HUES6 (cell line): ENCODE measurements around the gene LRTM2.

Source experiments
- H3K27ac ChIP-seq: 2 replicates; pipeline ENCODE4 v1.7.0; 2013; ENCODE audit warnings: low read depth, mild to moderate bottlenecking, low read length, inconsistent platforms
- H3K27me3 ChIP-seq: 2 replicates; pipeline ENCODE4 v1.6.1; 2013; ENCODE audit warnings: low read length; ENCODE audit not compliant: control insufficient read depth, insufficient read depth
- H3K36me3 ChIP-seq: 2 replicates; pipeline ENCODE4 v1.6.1; 2013; ENCODE audit warnings: low read length; ENCODE audit not compliant: control insufficient read depth, insufficient read depth
- H3K4me1 ChIP-seq: 2 replicates; pipeline ENCODE4 v1.6.1; 2013; ENCODE audit warnings: low read length; ENCODE audit not compliant: control insufficient read depth, insufficient read depth
- H3K4me3 ChIP-seq: 2 replicates; pipeline ENCODE4 v1.5.1; 2013; ENCODE audit warnings: low read depth, low read length
- H3K9ac ChIP-seq: one replicate; pipeline ENCODE4 v1.6.1; 2013; ENCODE audit warnings: mild to moderate bottlenecking, low read length
- H3K9me3 ChIP-seq: 2 replicates; pipeline ENCODE4 v1.6.1; 2013; ENCODE audit warnings: low read depth, low read length; ENCODE audit not compliant: control insufficient read depth, insufficient read depth

The LRTM2 gene

DNA sequence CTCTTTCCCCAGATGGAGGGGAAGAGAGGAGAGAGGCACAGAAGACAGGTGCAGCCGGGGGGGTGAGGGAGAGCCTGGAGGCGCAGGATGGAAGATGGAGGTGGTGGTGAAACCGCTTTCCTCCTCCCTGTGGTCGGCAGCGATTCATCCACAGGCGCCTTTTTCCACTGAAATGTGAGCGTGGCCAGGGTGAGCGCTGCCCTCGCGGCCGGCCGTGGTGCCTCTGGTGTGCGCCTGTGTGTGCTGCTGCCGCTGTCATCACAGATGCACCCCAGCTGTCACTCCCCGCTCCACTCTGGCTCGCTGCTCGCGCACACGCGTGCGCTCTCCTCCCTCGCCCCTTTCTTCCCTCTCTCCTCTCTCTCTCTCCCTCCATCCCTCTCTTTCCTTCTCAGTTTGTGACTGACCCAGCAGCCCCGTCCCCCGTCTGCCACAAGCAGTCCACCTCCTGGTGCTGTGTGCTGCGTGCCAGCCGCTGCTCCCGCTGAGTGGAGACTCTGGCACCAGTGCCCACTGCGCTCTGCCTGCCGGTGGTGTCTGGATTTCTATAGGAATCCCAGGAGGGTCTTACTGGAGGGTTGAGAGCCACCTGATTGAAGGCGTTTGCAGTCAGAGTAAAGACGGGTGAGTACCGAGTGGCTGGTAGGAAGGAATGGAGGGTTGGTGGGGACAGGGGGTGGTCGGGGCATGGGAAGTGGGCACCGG lies at the start of gene LRTM2:
TSS of gene LRTM2 (plus strand) at position 375 of the 705 bp plus-strand sequence. CDS start 7,584 bp downstream, outside the sequence.
- Histone ChIP-seq H3K4me1 (peaks cover 17% of the 10 kb centered on the region), H3K9ac (no peak within 1 kb of the TSS), H3K9me3 (peaks cover 8% of the 10 kb centered on the region), H3K36me3 (no peaks in the 10 kb centered on the region), H3K27ac (no peak within 1 kb of the TSS), H3K27me3 (peaks cover 49% of the 10 kb centered on the region), H3K4me3 (peak within 1 kb of the TSS; percentile 54)

- no peaks in the 10 kb centered on the region for H3K27me3 ChIP-seq
- H3K9me3 ChIP-seq: no peaks in the 10 kb centered on the region
- H3K4me3 ChIP-seq: no peak overlapping the region
- no peak overlapping the region for H3K9ac ChIP-seq
- no peak overlapping the region for H3K27ac ChIP-seq
- peaks cover 11% of the 10 kb centered on the region for H3K36me3 ChIP-seq
- H3K4me1 ChIP-seq: peaks cover 18% of the 10 kb centered on the region
These were observed 46.3 kb upstream of the LRTM2 start for GRCh38 chr12:1773937-1774655.

DNA sequence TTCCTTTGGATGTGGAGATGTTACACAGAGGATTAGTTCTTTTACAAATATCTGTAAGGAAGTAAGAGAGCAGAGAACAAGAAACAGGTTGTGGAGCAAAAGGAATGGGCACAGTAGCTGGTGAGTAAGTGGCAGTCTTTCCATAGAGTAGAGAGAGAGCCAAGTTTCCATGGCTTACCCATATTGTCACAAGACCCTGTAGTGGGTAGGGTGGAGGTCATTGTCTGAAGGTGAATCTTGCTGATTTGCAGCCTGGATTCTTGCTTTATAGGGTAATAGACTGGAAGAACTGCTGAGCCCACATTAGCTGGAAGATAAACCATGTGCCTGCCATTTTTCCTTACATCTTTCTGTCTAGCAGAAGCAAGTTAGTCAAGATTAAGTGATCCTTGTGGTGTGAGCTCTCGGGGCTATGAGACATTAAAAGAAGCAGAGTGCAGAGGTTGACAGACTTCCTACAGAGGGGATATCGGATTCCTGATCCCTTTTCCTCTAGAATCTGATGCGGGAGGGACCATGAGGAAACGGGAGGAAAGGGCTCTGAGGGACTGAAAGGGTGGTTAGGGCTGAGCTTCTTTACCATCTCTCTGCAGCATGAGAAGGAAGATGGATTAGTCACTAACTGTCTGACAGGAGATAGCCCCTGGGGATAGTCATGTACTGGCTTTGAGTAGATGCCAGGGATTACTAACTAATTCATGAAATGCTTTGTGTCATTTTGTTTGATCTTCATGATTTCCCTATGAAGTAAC lies 44.0 kb upstream of the LRTM2 start:
- H3K36me3 ChIP-seq: peaks cover 24% of the 10 kb centered on the region
- H3K27me3 ChIP-seq: no peaks in the 10 kb centered on the region
- no peak overlapping the region for H3K4me3 ChIP-seq
- H3K9me3 ChIP-seq: no peaks in the 10 kb centered on the region
- peaks cover 14% of the 10 kb centered on the region for H3K4me1 ChIP-seq
- H3K9ac ChIP-seq: peak overlapping the region; percentile 31
- H3K27ac ChIP-seq: no peak overlapping the region

- Histone ChIP-seq H3K4me1 (peaks cover 20% of the 10 kb centered on the region), H3K36me3 (peaks cover 22% of the 10 kb centered on the region), H3K4me3 (no peak overlapping the region), H3K27me3 (no peaks in the 10 kb centered on the region), H3K27ac (no peak overlapping the region), H3K9me3 (no peaks in the 10 kb centered on the region), H3K9ac (no peak overlapping the region)
These were observed 42.6 kb upstream of the LRTM2 start for GRCh38 chr12:1777798-1778197.

DNA sequence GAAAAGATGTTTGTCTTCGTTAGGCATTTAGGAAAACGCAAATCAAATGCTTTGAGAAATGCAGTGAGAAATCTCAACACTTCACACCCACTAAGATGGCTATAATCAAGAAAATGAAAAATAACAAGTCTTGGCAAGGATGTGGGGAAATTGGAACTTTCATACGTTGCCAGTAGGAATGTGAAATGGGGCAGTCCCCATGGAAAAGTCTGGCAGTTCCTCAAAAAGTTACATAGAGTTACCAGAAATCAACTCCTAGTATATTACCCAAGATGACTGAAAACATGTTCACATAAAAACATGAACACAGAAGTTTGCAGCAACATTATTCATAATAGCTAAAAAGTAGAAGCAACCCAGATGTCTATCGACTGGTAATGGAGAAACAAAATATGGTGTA lies 41.5 kb upstream of the LRTM2 start:
- H3K4me3 ChIP-seq: no peak overlapping the region
- H3K36me3 ChIP-seq: peaks cover 26% of the 10 kb centered on the region
- H3K9ac ChIP-seq: no peak overlapping the region
- no peak overlapping the region for H3K27ac ChIP-seq
- no peaks in the 10 kb centered on the region for H3K27me3 ChIP-seq
- H3K9me3 ChIP-seq: no peaks in the 10 kb centered on the region
- peaks cover 20% of the 10 kb centered on the region for H3K4me1 ChIP-seq

DNA sequence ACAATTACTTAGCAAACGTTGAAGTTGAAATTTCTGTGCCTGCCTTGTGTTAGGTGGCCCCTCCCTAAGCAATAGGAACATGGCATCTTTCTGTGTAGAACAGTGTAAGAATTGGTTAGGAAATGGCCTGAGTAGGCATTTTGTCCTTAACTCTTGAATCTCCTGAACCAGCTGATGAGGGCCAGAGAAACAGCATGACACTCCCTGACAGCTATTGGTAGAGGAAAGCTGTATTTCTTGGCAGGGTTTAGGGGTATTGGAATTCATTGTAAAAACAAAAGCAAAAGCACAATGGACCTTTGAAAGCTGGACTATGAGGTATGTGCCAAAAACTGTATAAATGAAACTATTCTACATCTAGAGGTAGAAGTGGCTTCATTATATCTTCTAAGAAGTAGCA lies 40.6 kb upstream of the LRTM2 start:
- no peak overlapping the region for H3K27ac ChIP-seq
- no peaks in the 10 kb centered on the region for H3K9me3 ChIP-seq
- no peaks in the 10 kb centered on the region for H3K27me3 ChIP-seq
- no peak overlapping the region for H3K4me3 ChIP-seq
- H3K9ac ChIP-seq: no peak overlapping the region
- peaks cover 30% of the 10 kb centered on the region for H3K36me3 ChIP-seq
- peaks cover 20% of the 10 kb centered on the region for H3K4me1 ChIP-seq

DNA sequence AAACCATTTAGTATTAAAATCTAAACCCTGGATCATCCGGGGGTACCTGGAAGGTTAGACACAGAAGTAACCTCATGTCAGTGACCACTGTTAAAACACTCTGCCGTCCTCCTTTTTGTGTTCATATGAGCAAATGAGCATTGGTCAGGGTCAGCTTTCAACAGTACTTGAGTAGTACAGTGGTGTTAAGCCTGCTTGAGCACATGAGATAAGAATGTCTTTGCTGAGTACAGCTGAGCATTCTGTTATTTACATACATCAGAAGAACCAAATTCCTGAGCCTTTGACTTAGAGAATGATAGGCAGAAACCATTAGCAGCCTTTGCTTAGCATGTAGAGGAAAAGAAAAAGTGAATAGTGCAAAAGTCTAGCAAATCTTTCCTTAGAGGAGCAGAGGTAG lies 38.6 kb upstream of the LRTM2 start:
- H3K4me3 ChIP-seq: no peak overlapping the region
- no peaks in the 10 kb centered on the region for H3K9me3 ChIP-seq
- H3K27me3 ChIP-seq: no peaks in the 10 kb centered on the region
- H3K9ac ChIP-seq: no peak overlapping the region
- peaks cover 49% of the 10 kb centered on the region for H3K36me3 ChIP-seq
- H3K4me1 ChIP-seq: peaks cover 6% of the 10 kb centered on the region; the same call in 1 of the 2 replicates
- no peak overlapping the region for H3K27ac ChIP-seq

GRCh38 chr12:1782215-1782614 lies 38.1 kb upstream of the LRTM2 start:
- Histone ChIP-seq H3K4me3 (no peak overlapping the region), H3K27ac (no peak overlapping the region), H3K36me3 (peaks cover 53% of the 10 kb centered on the region), H3K9ac (no peak overlapping the region), H3K27me3 (no peaks in the 10 kb centered on the region), H3K4me1 (peaks cover 6% of the 10 kb centered on the region; the same call in 1 of the 2 replicates), H3K9me3 (no peaks in the 10 kb centered on the region)

DNA sequence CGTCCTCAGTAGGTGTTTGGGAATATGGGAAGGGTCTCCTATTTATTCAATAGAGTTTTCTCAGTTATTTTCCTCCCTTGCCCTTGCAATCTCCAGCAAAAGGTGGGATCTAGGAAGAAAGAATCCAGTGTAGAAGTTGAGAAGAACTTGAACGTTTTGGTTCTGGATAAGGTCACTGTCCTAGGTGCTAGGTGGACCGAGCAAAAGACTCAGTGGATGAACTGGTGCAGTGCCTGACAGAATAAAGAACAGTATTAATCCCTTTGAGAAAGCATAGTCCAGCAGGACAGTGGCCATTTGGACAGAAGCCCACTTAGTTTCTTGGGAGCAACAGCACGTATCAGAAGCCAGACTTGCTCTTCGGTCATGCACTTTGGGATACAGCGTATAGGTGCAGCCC lies 32.7 kb upstream of the LRTM2 start:
- no peaks in the 10 kb centered on the region for H3K27me3 ChIP-seq
- H3K36me3 ChIP-seq: peaks cover 43% of the 10 kb centered on the region

GRCh38 chr12:1790444-1790843 lies 29.9 kb upstream of the LRTM2 start:
- Histone ChIP-seq H3K9me3 (no peaks in the 10 kb centered on the region), H3K4me1 (peaks cover 13% of the 10 kb centered on the region), H3K4me3 (no peak overlapping the region), H3K36me3 (peaks cover 25% of the 10 kb centered on the region), H3K27me3 (no peaks in the 10 kb centered on the region), H3K9ac (no peak overlapping the region), H3K27ac (no peak overlapping the region)

More for the DNA sequence above, 32.7 kb upstream of the LRTM2 start:
- H3K4me1 ChIP-seq: no peaks in the 10 kb centered on the region
- H3K27ac ChIP-seq: no peak overlapping the region
- no peaks in the 10 kb centered on the region for H3K9me3 ChIP-seq
- no peak overlapping the region for H3K4me3 ChIP-seq
- no peak overlapping the region for H3K9ac ChIP-seq
